Measurements from ENCODE around the gene SLC22A1. TPM values are rescaled to one million over a fixed set of nuclear protein-coding genes. Genes with fewer than 3 reads are reported as not detected.

The SLC22A1 gene
- total and polyA plus RNA-seq, 2 of the 4 experiments (the other 2 are of a cell fraction), result 0.10 TPM; not detected in 1

DNA sequence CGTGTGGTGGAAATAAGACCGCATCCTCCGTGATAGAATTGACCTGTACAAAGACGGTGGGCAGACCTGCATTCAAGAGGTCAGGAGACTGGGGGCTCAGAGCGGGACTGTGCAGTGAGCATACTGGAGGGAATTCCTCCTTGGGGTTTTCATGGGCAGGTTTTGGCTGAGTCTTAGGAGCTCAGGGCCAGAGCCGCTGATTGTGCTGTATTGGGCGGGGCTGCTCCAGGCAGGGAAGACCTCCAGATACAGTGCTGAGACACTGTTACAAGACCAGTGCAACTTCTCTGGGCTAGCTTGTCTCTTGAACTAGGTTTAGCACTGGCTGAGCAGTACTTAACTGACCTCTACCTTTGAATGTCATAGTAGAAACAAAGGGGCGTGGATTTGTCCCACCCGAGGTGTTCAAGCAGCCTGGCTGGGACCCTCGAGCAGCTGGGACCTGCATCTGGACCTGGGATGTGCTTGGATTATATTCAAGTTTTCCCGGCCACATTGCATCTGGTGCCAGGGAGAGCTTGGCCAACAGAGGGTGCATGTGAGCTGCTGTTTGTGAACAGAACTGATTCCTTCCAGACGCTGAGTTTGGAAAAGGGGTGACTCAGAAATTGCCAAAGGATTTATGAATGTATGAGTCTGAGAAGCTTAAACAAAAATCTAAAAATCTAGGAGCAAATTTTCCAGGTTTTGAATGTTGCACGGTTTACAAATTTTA lies 33.4 kb upstream of the SLC22A1 start (continued):
- TF ChIP-seq FOS (IDR thresholded peaks at IDR 0.05; ENCODE audit: low read depth, low read length), result peak; percentile 33; the same call in 1 of the 2 replicates

DNA sequence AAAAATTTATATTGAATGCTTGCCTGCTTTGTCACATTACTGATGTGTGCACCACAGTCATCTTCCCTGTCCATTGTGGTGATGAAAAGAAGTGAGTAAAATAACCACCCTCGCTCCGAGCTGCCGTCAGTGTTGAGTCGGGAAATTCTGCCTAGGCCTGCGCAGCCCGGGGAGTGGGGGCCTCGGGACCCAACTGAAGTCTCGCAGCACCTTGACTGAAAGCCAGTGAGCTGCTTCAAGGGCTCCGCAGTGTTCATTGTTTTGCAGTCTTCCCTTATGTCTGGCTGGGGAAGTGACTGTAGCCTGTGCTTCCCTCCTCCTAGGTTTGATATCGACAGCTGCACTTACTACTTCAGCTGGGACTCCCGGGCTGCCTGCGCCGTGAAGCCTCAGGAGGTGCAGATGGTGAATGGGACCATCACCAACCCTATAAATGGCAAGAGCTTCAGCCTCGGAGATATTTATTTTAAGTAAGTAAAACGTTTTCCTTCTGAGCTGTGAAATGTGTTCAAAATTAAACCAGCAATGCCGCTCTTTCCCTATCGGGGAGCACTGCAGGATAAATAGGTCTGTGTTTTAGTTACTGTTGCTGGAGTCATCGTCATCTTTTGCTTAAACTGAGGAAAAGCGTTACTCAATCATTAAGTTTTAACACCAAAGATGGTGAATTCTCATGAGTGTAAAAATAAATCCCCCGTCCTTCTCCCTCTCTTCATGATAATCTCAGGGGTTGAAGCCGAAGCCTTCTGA lies 32.7 kb upstream of the SLC22A1 start:
- ChIA-PET POLR2A (ENCODE audit: unreplicated experiment) (no interaction called here), CTCF (interaction anchor here (0.6 to 3.1 kb wide), 15 partner anchors 9 to 445 kb away, joined by 3 to 40 read pairs (median 4); no protein-coding TSS in a partner anchor)
- no peak overlapping the region for H4K91ac ChIP-seq (ENCODE audit: insufficient read depth, low read depth, low read length)
- H2AK9ac ChIP-seq (replicated peaks; ENCODE audit: low read depth, low read length, poor library complexity), result no peak overlapping the region
- peaks cover 0 to 5% of the 10 kb centered on the region in 2 experiments; a peak in 1 of 4 replicates for H3K79me1 ChIP-seq (ENCODE audit: low read depth in 1 of 2, low read length in 2 of 2)
- no peak overlapping the region for H3K23ac ChIP-seq (ENCODE audit: low read depth, low read length)
- H3K4me2 ChIP-seq (ENCODE audit: low read depth, low read length), result no peak overlapping the region
- H2BK20ac ChIP-seq (ENCODE audit: low read depth, low read length), result no peak overlapping the region
- no peaks in the 10 kb centered on the region for H4K20me1 ChIP-seq (ENCODE audit: insufficient read depth, low read length)
- H2BK120ac ChIP-seq (ENCODE audit: low read depth, low read length), result no peak overlapping the region
- H3K4me3 ChIP-seq (ENCODE audit: insufficient read depth, low read depth, low read length), result no peak overlapping the region
- in situ Hi-C loops (cut with MboI; ENCODE audit: low sequenced_read_pairs), result no loop called here
- no peaks in the 10 kb centered on the region for H3K9me3 ChIP-seq (ENCODE audit: control insufficient read depth, insufficient read depth, low read length)
- H2AFZ ChIP-seq (replicated peaks; ENCODE audit: low read length, poor library complexity), result no peak overlapping the region
- H2AK5ac ChIP-seq (ENCODE audit: low read depth, low read length), result no peak overlapping the region
- H3K4me1 ChIP-seq (ENCODE audit: control insufficient read depth, insufficient read depth, low read length), result peaks cover 5% of the 10 kb centered on the region; the same call in 1 of the 2 replicates
- peak; percentile 31 for ATAC-seq (ENCODE audit: low read depth)
- no peak overlapping the region for H4K5ac ChIP-seq (ENCODE audit: low read depth, low read length)
- H3K9me1 ChIP-seq (ENCODE audit: insufficient read depth, low read length), result no peaks in the 10 kb centered on the region
- no peak overlapping the region for H2BK15ac ChIP-seq (ENCODE audit: low read depth, low read length)
- no peak for DNase-seq
- BruUV-seq (replicated peaks), result no TSS peak
- no peak for TF ChIP-seq BHLHE40 (IDR thresholded peaks at IDR 0.05; ENCODE audit: low read depth, low read length)
- no peak for TF ChIP-seq NFE2L2 (IDR thresholded peaks at IDR 0.05; ENCODE audit: low read depth, low read length)
- TF ChIP-seq POLR2A (IDR thresholded peaks at IDR 0.05; ENCODE audit: low read depth, low read length), result no peak
- TF ChIP-seq, protein P1, sequence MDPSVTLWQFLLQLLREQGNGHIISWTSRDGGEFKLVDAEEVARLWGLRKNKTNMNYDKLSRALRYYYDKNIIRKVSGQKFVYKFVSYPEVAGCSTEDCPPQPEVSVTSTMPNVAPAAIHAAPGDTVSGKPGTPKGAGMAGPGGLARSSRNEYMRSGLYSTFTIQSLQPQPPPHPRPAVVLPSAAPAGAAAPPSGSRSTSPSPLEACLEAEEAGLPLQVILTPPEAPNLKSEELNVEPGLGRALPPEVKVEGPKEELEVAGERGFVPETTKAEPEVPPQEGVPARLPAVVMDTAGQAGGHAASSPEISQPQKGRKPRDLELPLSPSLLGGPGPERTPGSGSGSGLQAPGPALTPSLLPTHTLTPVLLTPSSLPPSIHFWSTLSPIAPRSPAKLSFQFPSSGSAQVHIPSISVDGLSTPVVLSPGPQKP (IDR thresholded peaks at IDR 0.05; ENCODE audit: borderline replicate concordance, low read depth, low read length), result no peak
- TF ChIP-seq, protein P2, sequence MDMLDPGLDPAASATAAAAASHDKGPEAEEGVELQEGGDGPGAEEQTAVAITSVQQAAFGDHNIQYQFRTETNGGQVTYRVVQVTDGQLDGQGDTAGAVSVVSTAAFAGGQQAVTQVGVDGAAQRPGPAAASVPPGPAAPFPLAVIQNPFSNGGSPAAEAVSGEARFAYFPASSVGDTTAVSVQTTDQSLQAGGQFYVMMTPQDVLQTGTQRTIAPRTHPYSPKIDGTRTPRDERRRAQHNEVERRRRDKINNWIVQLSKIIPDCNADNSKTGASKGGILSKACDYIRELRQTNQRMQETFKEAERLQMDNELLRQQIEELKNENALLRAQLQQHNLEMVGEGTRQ (IDR thresholded peaks at IDR 0.05; ENCODE audit: low read depth, low read length), result no peak
- no peak for TF ChIP-seq CEBPB (IDR thresholded peaks at IDR 0.05; ENCODE audit: low read depth, low read length)
- TF ChIP-seq, protein P3, sequence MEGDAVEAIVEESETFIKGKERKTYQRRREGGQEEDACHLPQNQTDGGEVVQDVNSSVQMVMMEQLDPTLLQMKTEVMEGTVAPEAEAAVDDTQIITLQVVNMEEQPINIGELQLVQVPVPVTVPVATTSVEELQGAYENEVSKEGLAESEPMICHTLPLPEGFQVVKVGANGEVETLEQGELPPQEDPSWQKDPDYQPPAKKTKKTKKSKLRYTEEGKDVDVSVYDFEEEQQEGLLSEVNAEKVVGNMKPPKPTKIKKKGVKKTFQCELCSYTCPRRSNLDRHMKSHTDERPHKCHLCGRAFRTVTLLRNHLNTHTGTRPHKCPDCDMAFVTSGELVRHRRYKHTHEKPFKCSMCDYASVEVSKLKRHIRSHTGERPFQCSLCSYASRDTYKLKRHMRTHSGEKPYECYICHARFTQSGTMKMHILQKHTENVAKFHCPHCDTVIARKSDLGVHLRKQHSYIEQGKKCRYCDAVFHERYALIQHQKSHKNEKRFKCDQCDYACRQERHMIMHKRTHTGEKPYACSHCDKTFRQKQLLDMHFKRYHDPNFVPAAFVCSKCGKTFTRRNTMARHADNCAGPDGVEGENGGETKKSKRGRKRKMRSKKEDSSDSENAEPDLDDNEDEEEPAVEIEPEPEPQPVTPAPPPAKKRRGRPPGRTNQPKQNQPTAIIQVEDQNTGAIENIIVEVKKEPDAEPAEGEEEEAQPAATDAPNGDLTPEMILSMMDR (conservative IDR thresholded peaks at IDR 0.05; ENCODE audit: low read depth, low read length), result no peak
- no peak for TF ChIP-seq MAFK (IDR thresholded peaks at IDR 0.05; ENCODE audit: low read depth, low read length)
- no peak for TF ChIP-seq MAZ (IDR thresholded peaks at IDR 0.05; ENCODE audit: borderline replicate concordance, low read depth, low read length)
- no peak overlapping the region for H4K8ac ChIP-seq (ENCODE audit: low read depth in 2 of 2, low read length in 2 of 2)
- H3K9ac ChIP-seq (ENCODE audit: low read depth, low read length), result no peak overlapping the region
- intact Hi-C loops (cut with micrococcal nuclease), result loop anchor here (1.0 to 5.0 kb wide), 4 partner anchors 50 to 445 kb away; no protein-coding TSS in a partner anchor
- dilution Hi-C loops (cut with HindIII; ENCODE audit: low sequenced_read_pairs, unreplicated experiment), result no loop called here
- no peak overlapping the region for H3K4ac ChIP-seq (ENCODE audit: low read depth, low read length)
- H3K36me3 ChIP-seq (ENCODE audit: control insufficient read depth, insufficient read depth, low read length), result peaks cover 75% of the 10 kb centered on the region
- no peaks in the 10 kb centered on the region for H3K27me3 ChIP-seq (ENCODE audit: control insufficient read depth, insufficient read depth, low read length)
- no peak overlapping the region for H2BK5ac ChIP-seq (ENCODE audit: low read depth, low read length, poor library complexity, severe bottlenecking)
- no peak overlapping the region for H3K14ac ChIP-seq (replicated peaks; ENCODE audit: low read depth, low read length)
- H3K27ac ChIP-seq (ENCODE audit: insufficient read depth, low read length), result no peak overlapping the region
- no peak overlapping the region for H3K18ac ChIP-seq (ENCODE audit: low read depth, low read length)
- H3K56ac ChIP-seq (ENCODE audit: extremely low read depth, insufficient read depth, low read length), result no peak overlapping the region
- WGBS, 2 experiments (ENCODE audit: extremely low coverage in 2 of 2, insufficient read length in 1 of 2), result 100% methylated on average over 1 of the region's 21 CpGs; no CpG with 5 or more reads in 1 of the 2 experiments
